Suprapubic skin (tissue), 4 donors: ENCODE results near the gene TTL.
"Not testable (repeated sequence)": the region's sequence is repeated elsewhere in the genome, so short reads cannot be mapped to it uniquely, and the experiment has no call there.

Experiments used
- CTCF ChIP-seq, 2 donors: fragments of 200-600 bp in 1 of 2; fragments of 450-650 bp in 1 of 2; sonication (generic) in 1 of 2; IDR thresholded peaks; one replicate each; pipeline ENCODE4 v1.5.1; 2016 to 2019; ENCODE audit warnings: antibody characterized with exemption in 2 of 2, mild to moderate bottlenecking in 1 of 2, moderate library complexity in 1 of 2
- EP300 ChIP-seq: sonication (generic); formaldehyde crosslinking; IDR thresholded peaks from one replicate; pipeline ENCODE4 v1.6.1; 2017; ENCODE audit warnings: antibody characterized with exemption
- POLR2A ChIP-seq, 2 donors: fragments of 450-650 bp; IDR thresholded peaks; one replicate each; pipeline ENCODE4 v1.6.1; 2017; ENCODE audit warnings: antibody characterized with exemption in 2 of 2, mild to moderate bottlenecking in 2 of 2, moderate library complexity in 2 of 2
- POLR2AphosphoS5 ChIP-seq, 3 donors: sonication (generic); formaldehyde crosslinking; IDR thresholded peaks; one replicate each; pipeline ENCODE4 v1.6.1; 2017; ENCODE audit warnings: antibody characterized with exemption in 3 of 3

- not testable (repeated sequence) for TF ChIP-seq POLR2AphosphoS5 (IDR thresholded peaks at IDR 0.05); CTCF (IDR thresholded peaks at IDR 0.05); POLR2A (IDR thresholded peaks at IDR 0.05); EP300
Measured at GRCh38 chr2:112495878-112496277, 13.9 kb downstream of the TTL start.
